Renal cortex interstitium (tissue), 11 donors: ENCODE data around the gene PPP6R1. TPM values are rescaled to one million over a fixed set of nuclear protein-coding genes. Genes with fewer than 3 reads are reported as not detected.
A peak's percentile ranks its signal among the peaks of the same experiment; 100 is the strongest.
"Not testable (repeated sequence)": the region's sequence is repeated elsewhere in the genome, so short reads cannot be mapped to it uniquely, and the experiment has no call there.

Source experiments
- DNase-seq, 11 donors: peaks; one replicate each; pipeline ENCODE4 v3.0.0-alpha.2; 2013; ENCODE audit warnings: low read depth in 9 of 11, low spot score in 4 of 11; ENCODE audit errors: extremely low read depth in 1 of 11
- polyA plus RNA-seq, 3 donors: library from polyadenylated mRNA; unstranded; fragments of 120-200 nt; gene quantifications; one replicate each; pipeline ENCODE4 v1.2.1, GENCODE V29; 2013; ENCODE audit not compliant: insufficient read length in 3 of 3

PPP6R1 gene
- polyA plus RNA-seq, 3 donors, result 39.3 to 52.1 (median 48.9) TPM

GRCh38 chr19:55209693-55210472 lies 48.9 kb downstream of the PPP6R1 start:
- no peak for DNase-seq

- DNase-seq, result no peak
Measured at GRCh38 chr19:55208880-55209692, 49.7 kb downstream of the PPP6R1 start, which contains the start of gene PTPRH. PTPRH (minus strand) TSS chr19:55209501; CDS start chr19:55209433, 68 bp downstream.

GRCh38 chr19:55206664-55207500 lies 51.9 kb downstream of the PPP6R1 start:
- DNase-seq, result peak in 6 of 11 donors; percentile 16 to 60 (median 30)

- DNase-seq, result not testable (repeated sequence)
Measured at GRCh38 chr19:55202199-55202598, 56.6 kb downstream of the PPP6R1 start.

GRCh38 chr19:55199620-55200204 lies 59.1 kb downstream of the PPP6R1 start:
- DNase-seq, result no peak

- no peak for DNase-seq
Measured at GRCh38 chr19:55198651-55199050, 60.2 kb downstream of the PPP6R1 start.

GRCh38 chr19:55197528-55197927 lies 61.3 kb downstream of the PPP6R1 start:
- DNase-seq, result no peak

GRCh38 chr19:55196803-55197202 lies 62.0 kb downstream of the PPP6R1 start:
- DNase-seq, result no peak

GRCh38 chr19:55193481-55193880 lies 65.3 kb downstream of the PPP6R1 start:
- DNase-seq, result no peak

- no peak for DNase-seq
Measured at GRCh38 chr19:55189403-55189835, 69.4 kb downstream of the PPP6R1 start.

- DNase-seq, result no peak
Measured at GRCh38 chr19:55188625-55189024, 70.2 kb downstream of the PPP6R1 start.

- DNase-seq, result no peak
Measured at GRCh38 chr19:55186080-55186479, 72.7 kb downstream of the PPP6R1 start.

- DNase-seq, result no peak
Measured at GRCh38 chr19:55181740-55182139, 77.1 kb downstream of the PPP6R1 start.

Other genes starting within 250 kb of the PPP6R1 start
- gene GP6, start 220.8 kb downstream of the PPP6R1 start, polyA plus RNA-seq, result under 1 TPM; 0.37 to 0.68 (median 0.39) TPM
- gene RDH13, start 195.9 kb downstream of the PPP6R1 start, polyA plus RNA-seq, result 10 to 100 TPM; 13.6 to 27.1 (median 15.9) TPM
- gene EPS8L1, start 183.1 kb downstream of the PPP6R1 start, polyA plus RNA-seq, result 10 to 100 TPM; 48.0 to 77.9 (median 61.6) TPM
- 100 to 1,000 TPM in 1 of 3 donors, 10 to 100 TPM in 2; 66.4 to 116 (median 95.8) TPM for gene PPP1R12C, start 141.4 kb downstream of the PPP6R1 start, polyA plus RNA-seq
- 1 to 10 TPM; 2.7 to 7.0 (median 4.5) TPM for gene TNNT1, start 109.8 kb downstream of the PPP6R1 start, polyA plus RNA-seq
- 1 to 10 TPM; 3.4 to 3.7 (median 3.5) TPM for gene TNNI3, start 101.3 kb downstream of the PPP6R1 start, polyA plus RNA-seq
- gene DNAAF3, start 92.4 kb downstream of the PPP6R1 start, polyA plus RNA-seq, result 1 to 10 TPM; 6.6 to 9.9 (median 8.1) TPM
- under 1 TPM; 0.11 to 0.47 (median 0.44) TPM for gene SYT5, start 78.7 kb downstream of the PPP6R1 start, polyA plus RNA-seq
- under 1 TPM; 0.09 to 0.16 (median 0.12) TPM for gene PTPRH, start 49.5 kb downstream of the PPP6R1 start, polyA plus RNA-seq
- 1 to 10 TPM; 2.6 to 7.1 (median 4.2) TPM for gene TMEM86B, start 30.3 kb downstream of the PPP6R1 start, polyA plus RNA-seq
- 10 to 100 TPM; 23.2 to 41.2 (median 39.2) TPM for gene HSPBP1, start 21.1 kb upstream of the PPP6R1 start, polyA plus RNA-seq
- 10 to 100 TPM; 12.7 to 16.2 (median 14.6) TPM for gene BRSK1, start 25.0 kb upstream of the PPP6R1 start, polyA plus RNA-seq
- gene TMEM150B, start 66.3 kb upstream of the PPP6R1 start, polyA plus RNA-seq, result 1 to 10 TPM in 1 of 3 donors, under 1 TPM in 2; 0.72 to 2.1 (median 0.90) TPM
- gene KMT5C, start 80.9 kb upstream of the PPP6R1 start, polyA plus RNA-seq, result 10 to 100 TPM; 16.5 to 34.5 (median 23.4) TPM
- gene COX6B2, start 95.7 kb upstream of the PPP6R1 start, polyA plus RNA-seq, result 1 to 10 TPM in 2 of 3 donors, under 1 TPM in 1; 0.82 to 1.9 (median 1.2) TPM
- under 1 TPM; 0.12 to 0.24 (median 0.13) TPM for gene GARIN5B, start 104.2 kb upstream of the PPP6R1 start, polyA plus RNA-seq
- gene IL11, start 111.4 kb upstream of the PPP6R1 start, polyA plus RNA-seq, result 1 to 10 TPM in 2 of 3 donors, under 1 TPM in 1; 0.84 to 2.8 (median 1.5) TPM
- 1 to 10 TPM in 1 of 3 donors, under 1 TPM in 1, not detected in 1; 0.17 to 1.1 TPM for gene TMEM190, start 117.8 kb upstream of the PPP6R1 start, polyA plus RNA-seq
- gene TMEM238, start 125.3 kb upstream of the PPP6R1 start, polyA plus RNA-seq, result 1 to 10 TPM in 1 of 3 donors, under 1 TPM in 2; 0.58 to 1.3 (median 0.78) TPM
- 1,000 to 10,000 TPM in 2 of 3 donors, 100 to 1,000 TPM in 1; 762 to 1,286 (median 1,213) TPM for gene RPL28, start 126.9 kb upstream of the PPP6R1 start, polyA plus RNA-seq
- 10 to 100 TPM; 39.8 to 70.7 (median 42.8) TPM for gene UBE2S, start 148.8 kb upstream of the PPP6R1 start, polyA plus RNA-seq
- gene SHISA7, start 184.3 kb upstream of the PPP6R1 start, polyA plus RNA-seq, result under 1 TPM; 0.09 to 0.30 (median 0.16) TPM
- gene ISOC2, start 202.6 kb upstream of the PPP6R1 start, polyA plus RNA-seq, result 10 to 100 TPM; 28.1 to 47.0 (median 45.4) TPM
- not detected for gene C19orf85, start 205.7 kb upstream of the PPP6R1 start, polyA plus RNA-seq
- gene ZNF628, start 217.6 kb upstream of the PPP6R1 start, polyA plus RNA-seq, result 1 to 10 TPM; 2.1 to 6.6 (median 4.8) TPM
- 10 to 100 TPM; 43.2 to 55.9 (median 52.6) TPM for gene NAT14, start 226.2 kb upstream of the PPP6R1 start, polyA plus RNA-seq
- 1 to 10 TPM; 1.5 to 2.5 (median 1.6) TPM for gene SSC5D, start 229.4 kb upstream of the PPP6R1 start, polyA plus RNA-seq